Measurements from ENCODE around the gene RAB37. TPM values are rescaled to one million over a fixed set of nuclear protein-coding genes. Genes with fewer than 3 reads are reported as not detected.

The RAB37 gene
- total RNA-seq, 1 experiment from 2014 or later, result 2.5 TPM

DNA sequence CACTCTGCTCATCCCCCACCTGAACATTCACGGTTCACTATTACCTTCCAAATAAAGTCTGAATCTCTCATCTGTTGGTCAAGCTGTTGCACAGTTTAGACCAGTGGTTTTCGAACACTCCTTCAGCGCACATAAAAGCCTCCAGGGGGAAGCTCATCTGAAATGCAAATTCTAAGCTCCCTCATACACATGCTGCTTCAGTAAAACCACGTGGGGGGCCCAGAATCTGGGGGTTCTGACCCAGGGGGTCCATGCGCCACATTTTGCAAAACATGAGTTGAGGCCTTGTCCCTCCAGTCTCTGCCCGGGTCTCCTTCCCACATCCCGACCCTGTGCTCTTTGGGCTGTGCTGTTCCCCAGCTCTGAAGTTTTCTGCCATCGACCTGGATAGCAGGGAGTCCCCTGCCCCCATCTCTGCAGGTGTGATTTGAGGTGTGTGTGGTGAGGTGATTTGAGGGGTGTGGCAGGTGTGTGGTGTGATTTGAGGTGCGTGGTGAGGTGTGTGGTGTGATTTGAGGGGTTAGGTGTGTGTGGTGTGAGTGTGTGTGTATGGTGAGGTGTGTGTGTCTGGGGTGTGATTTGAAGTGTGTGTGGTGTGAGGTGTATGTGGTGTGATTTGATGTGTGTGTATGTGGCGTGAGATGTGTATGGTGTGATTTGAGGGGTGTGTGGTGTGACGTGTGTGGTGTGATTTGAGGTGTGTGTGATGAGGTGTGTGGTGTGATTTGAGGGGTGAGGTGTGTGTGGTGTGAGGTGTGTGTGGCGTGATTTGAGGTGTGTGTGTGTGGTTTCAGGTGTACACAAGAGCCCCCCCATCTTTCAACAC, 4.8 kb upstream of the RAB37 start:
- H3K14ac ChIP-seq (ENCODE audit: insufficient read depth, low read length), result no peak overlapping the region
- H2BK12ac ChIP-seq (ENCODE audit: insufficient read length, low read depth, low read length), result no peak overlapping the region
- H3T11ph ChIP-seq (ENCODE audit: low read length), result no peak overlapping the region
- no peak overlapping the region for H2BK20ac ChIP-seq (ENCODE audit: low read depth, low read length, poor library complexity, severe bottlenecking)
- no peak overlapping the region for H2BK15ac ChIP-seq (ENCODE audit: low read depth, low read length)
- no peak overlapping the region for H3K56ac ChIP-seq (ENCODE audit: insufficient read length, low read depth, low read length)
- no peak for DNase-seq
- no peaks in the 10 kb centered on the region for H4K20me1 ChIP-seq (ENCODE audit: control insufficient read depth, insufficient read depth, insufficient read length)
- no peaks in the 10 kb centered on the region for H3K4me1 ChIP-seq (ENCODE audit: insufficient read depth, low read length)
- peaks cover 5 to 7% of the 10 kb centered on the region in 2 experiments for H3K4me1 Mint-ChIP-seq
- H3K18ac ChIP-seq (ENCODE audit: insufficient read length, low read depth, low read length), result no peak overlapping the region
- H3K9ac ChIP-seq (ENCODE audit: extremely low read depth, insufficient read length, low read length), result no peak overlapping the region
- no peaks in the 10 kb centered on the region for H3K9me3 ChIP-seq (ENCODE audit: control insufficient read depth, low read depth, low read length)
- H3K23me2 ChIP-seq (ENCODE audit: insufficient read length, low read depth, low read length, poor library complexity, severe bottlenecking), result peaks cover 2% of the 10 kb centered on the region
- no peak overlapping the region for H4K91ac ChIP-seq (ENCODE audit: insufficient read length, low read depth, low read length)
- no peaks in the 10 kb centered on the region; the same call in 1 of the 2 replicates for H3K27me3 ChIP-seq (ENCODE audit: insufficient read depth, low read length)
- no peak overlapping the region for H3K23ac ChIP-seq (ENCODE audit: insufficient read length, low read depth, low read length)
- H3K27ac Mint-ChIP-seq, result no peak overlapping the region
- H3K79me1 ChIP-seq (ENCODE audit: insufficient read depth, low read depth, low read length, poor library complexity, severe bottlenecking), result no peaks in the 10 kb centered on the region
- no peak for TF ChIP-seq CTCF (conservative IDR thresholded peaks at IDR 0.05)
- H3K9me3 Mint-ChIP-seq, result no peaks in the 10 kb centered on the region
- no peak overlapping the region for H3K4me2 ChIP-seq (ENCODE audit: insufficient read depth, insufficient read length, low read length)
- H2BK5ac ChIP-seq (ENCODE audit: insufficient read length, low read length), result no peak overlapping the region
- no peaks in the 10 kb centered on the region for H3K36me3 Mint-ChIP-seq (ENCODE audit: insufficient read depth in 1 of 3, low read depth in 3 of 3)
- H4K5ac ChIP-seq (ENCODE audit: insufficient read length, low read depth, low read length), result no peak overlapping the region
- H2AK5ac ChIP-seq (ENCODE audit: insufficient read length, low read length), result no peak overlapping the region
- no peak overlapping the region for H4K8ac ChIP-seq (replicated peaks; ENCODE audit: insufficient read length, low read depth, low read length)
- H2BK120ac ChIP-seq (ENCODE audit: low read depth, low read length, poor library complexity, severe bottlenecking), result no peak overlapping the region
- no peak overlapping the region for H3K4ac ChIP-seq (ENCODE audit: low read depth, low read length)
- WGBS (ENCODE audit: extremely low coverage, insufficient read length, low lambda C conversion rate), result 100% methylated on average over 4 of the region's 12 CpGs
- peaks cover 6% of the 10 kb centered on the region; the same call in 1 of the 2 replicates for H3K27me3 Mint-ChIP-seq (ENCODE audit: low read depth)
- no peak overlapping the region for H3K27ac ChIP-seq (ENCODE audit: insufficient read length, low read depth, low read length)
- no peak overlapping the region for H2AFZ ChIP-seq (ENCODE audit: low read length)
- H3K79me2 ChIP-seq (ENCODE audit: insufficient read depth, low read length), result no peaks in the 10 kb centered on the region
- H3K4me3 Mint-ChIP-seq, result no peak overlapping the region

Data from H9 (cell line).